ENCODE results near the gene NEO1. TPM values are rescaled to one million over a fixed set of nuclear protein-coding genes. Genes with fewer than 3 reads are reported as not detected.
A peak's percentile ranks its signal among the peaks of the same experiment; 100 is the strongest.

NEO1 gene
- total RNA-seq, 2 donors from 2014 or later, result 129 to 202 TPM

- intact Hi-C loops (cut with DNase I, micrococcal nuclease), result no loop called here
- DNase-seq (no peak), ATAC-seq (no peak)
Measured at GRCh38 chr15:73313861-73314260, 261.6 kb downstream of the NEO1 start.

- DNase-seq (no peak), ATAC-seq (peak; percentile 18)
- intact Hi-C loops (cut with DNase I, micrococcal nuclease), result no loop called here
Measured at GRCh38 chr15:73317651-73318462, 265.6 kb downstream of the NEO1 start.

GRCh38 chr15:73318463-73319351 lies 266.4 kb downstream of the NEO1 start:
- DNase-seq (no peak), ATAC-seq (peak; percentile 44)
- intact Hi-C loops (cut with DNase I, micrococcal nuclease), result no loop called here

GRCh38 chr15:73319460-73320245 lies 267.4 kb downstream of the NEO1 start:
- intact Hi-C loops (cut with DNase I, micrococcal nuclease), result no loop called here
- ATAC-seq, result no peak
- no peak for DNase-seq

GRCh38 chr15:73320619-73321180 lies 268.4 kb downstream of the NEO1 start:
- intact Hi-C loops (cut with DNase I, micrococcal nuclease), result no loop called here
- DNase-seq, result no peak

GRCh38 chr15:73321496-73322450 lies 269.5 kb downstream of the NEO1 start:
- no peak for ATAC-seq
- intact Hi-C loops (cut with DNase I, micrococcal nuclease), result no loop called here
- no peak for DNase-seq

More at GRCh38 chr15:73320619-73321180, 268.4 kb downstream of the NEO1 start:
- ATAC-seq, result no peak

- intact Hi-C loops (cut with DNase I, micrococcal nuclease), result no loop called here
- ATAC-seq (no peak), DNase-seq (no peak)
Measured at GRCh38 chr15:73322665-73323373, 270.6 kb downstream of the NEO1 start.

GRCh38 chr15:73323374-73323955 lies 271.2 kb downstream of the NEO1 start:
- ATAC-seq (no peak), DNase-seq (no peak)
- intact Hi-C loops (cut with DNase I, micrococcal nuclease), result no loop called here

- no peak for ATAC-seq
- DNase-seq, result no peak
- intact Hi-C loops (cut with DNase I, micrococcal nuclease), result no loop called here
Measured at GRCh38 chr15:73323956-73324355, 271.7 kb downstream of the NEO1 start.

GRCh38 chr15:73324496-73325170 lies 272.4 kb downstream of the NEO1 start:
- DNase-seq (no peak), ATAC-seq (no peak)
- intact Hi-C loops (cut with DNase I, micrococcal nuclease), result no loop called here

- intact Hi-C loops (cut with DNase I, micrococcal nuclease), result no loop called here
- DNase-seq (no peak), ATAC-seq (no peak)
Measured at GRCh38 chr15:73325191-73325861, 273.1 kb downstream of the NEO1 start.

- no peak for DNase-seq
- ATAC-seq, result no peak
- intact Hi-C loops (cut with DNase I, micrococcal nuclease), result no loop called here
Measured at GRCh38 chr15:73326157-73326556, 273.9 kb downstream of the NEO1 start.

GRCh38 chr15:73328149-73328820 lies 276.0 kb downstream of the NEO1 start:
- ATAC-seq (no peak), DNase-seq (no peak)
- intact Hi-C loops (cut with DNase I, micrococcal nuclease), result no loop called here

GRCh38 chr15:73328981-73329380 lies 276.7 kb downstream of the NEO1 start:
- intact Hi-C loops (cut with DNase I, micrococcal nuclease), result no loop called here
- DNase-seq (no peak), ATAC-seq (no peak)

- no peak for DNase-seq
- ATAC-seq, result no peak
- intact Hi-C loops (cut with DNase I, micrococcal nuclease), result no loop called here
Measured at GRCh38 chr15:73329501-73330200, 277.4 kb downstream of the NEO1 start.
